HG03139 (cell line): ENCODE measurements around the gene KAZN.

Experiments used
- ATAC-seq: cut with Tn5 transposase; IDR thresholded peaks from one replicate; pipeline ENCODE4 v1.9.1; 2021; ENCODE audit not compliant: unreplicated experiment

The KAZN gene

DNA sequence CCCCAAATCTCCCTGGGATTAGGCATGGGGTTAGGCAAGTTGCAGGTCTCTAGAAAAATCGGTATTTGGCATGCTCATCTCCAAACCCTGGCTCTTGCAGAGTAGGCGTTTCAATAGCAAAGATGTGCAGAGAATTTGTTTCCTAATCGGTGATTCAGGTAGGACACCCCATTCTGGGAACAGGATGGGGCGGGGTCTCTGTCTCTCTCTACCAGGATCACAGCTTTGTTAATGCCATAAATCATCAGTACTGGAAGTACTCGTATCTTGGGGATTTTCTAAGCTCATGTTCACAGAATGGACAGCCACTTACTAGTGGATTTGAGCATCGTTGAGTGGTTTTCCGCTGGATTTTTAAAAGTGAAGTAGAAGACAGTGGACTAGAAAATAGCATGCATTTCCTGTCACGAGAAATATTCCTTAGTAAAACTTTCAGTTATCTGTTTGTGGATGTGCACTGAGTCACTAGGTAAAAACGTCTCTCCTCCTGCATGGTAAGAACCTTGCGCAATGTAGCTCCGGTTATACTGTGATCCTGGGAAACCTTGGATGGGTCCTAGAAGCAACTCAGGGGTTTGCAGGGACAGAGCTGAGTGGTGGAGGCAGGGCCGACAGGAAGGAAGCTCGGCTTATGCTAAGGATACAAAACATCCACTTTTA is 560.2 kb downstream of the KAZN start:
- ATAC-seq, result no peak

DNA sequence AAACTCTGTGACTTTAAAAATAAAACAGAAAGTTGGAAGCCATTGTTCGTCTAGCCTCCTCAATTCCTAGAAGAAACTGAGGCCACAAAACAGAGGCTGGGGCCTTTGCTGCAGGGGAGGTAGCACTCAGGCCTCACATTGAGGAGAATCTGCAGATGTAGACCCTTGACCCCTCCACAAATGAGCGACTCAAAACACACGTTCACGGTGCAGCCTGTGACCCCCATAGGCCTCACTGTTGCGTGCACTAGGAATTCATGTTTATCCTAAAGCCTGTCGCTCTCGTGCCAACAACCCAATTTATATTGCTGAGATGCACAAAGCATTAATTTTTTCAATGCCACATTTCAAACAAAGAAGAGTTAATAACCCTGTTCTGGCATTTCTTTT is 560.7 kb downstream of the KAZN start:
- ATAC-seq, result no peak

DNA sequence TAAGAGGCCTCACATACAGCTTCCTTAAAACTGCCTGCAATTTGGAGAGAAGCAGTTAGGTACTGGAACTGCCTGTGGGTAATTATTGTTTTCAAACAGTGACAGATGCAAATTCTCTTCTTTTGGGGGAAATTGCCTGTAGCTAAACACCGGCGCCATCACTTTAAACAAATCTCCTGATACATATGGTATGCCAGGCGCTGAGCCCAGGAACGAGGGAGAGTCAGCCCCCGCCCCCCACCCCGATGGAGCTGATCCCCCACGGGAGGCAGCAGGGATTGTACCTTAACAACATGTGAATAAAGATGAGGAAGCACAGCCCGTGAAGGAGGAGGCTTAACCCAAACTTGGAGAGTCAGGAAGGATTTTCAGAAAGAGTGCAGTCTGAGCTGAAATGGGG is 562.1 kb downstream of the KAZN start:
- ATAC-seq, result no peak

DNA sequence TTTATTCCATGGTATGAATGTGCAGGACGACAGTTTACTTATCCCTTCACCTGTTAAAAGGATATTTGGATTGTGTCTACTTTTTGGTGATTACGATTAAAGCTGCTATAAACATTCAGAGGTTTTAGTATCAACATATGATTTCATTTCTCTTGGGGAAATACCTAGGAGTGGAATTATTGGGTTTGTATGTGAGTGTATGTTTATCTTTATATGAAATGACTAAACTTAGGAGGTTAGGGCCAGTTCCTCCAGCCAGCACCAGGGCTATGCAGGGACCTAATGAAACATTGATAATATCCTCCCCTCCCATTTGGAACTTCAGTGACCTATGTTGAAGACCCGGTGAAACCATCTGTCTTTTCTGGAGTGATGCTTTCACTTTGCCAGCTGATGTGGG is 568.9 kb downstream of the KAZN start:
- no peak for ATAC-seq
